Hippocampal formation (tissue), 2 donors: ENCODE results near the gene LRCOL1.

Source experiments
- DNase-seq, 2 donors: peaks; one replicate each; lab custom pipeline; 2025; lab: John Stamatoyannopoulos, UW

Gene LRCOL1

DNA sequence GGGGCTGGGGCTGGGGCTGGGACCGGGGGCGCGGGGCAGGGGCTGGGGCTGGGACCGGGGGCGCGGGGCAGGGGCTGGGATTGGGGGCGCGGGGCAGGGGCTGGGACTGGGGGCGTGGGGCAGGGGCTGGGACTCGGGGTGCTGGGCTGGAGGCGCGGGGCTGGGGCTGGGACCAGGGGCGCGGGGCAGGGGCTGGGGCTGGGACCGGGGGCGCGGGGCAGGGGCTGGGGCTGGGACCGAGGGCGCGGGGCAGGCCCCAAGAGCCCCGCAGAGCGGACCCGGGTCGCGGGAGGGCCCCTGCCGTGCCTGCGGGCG, 8.6 kb upstream of the LRCOL1 start:
- no peak for DNase-seq

DNA sequence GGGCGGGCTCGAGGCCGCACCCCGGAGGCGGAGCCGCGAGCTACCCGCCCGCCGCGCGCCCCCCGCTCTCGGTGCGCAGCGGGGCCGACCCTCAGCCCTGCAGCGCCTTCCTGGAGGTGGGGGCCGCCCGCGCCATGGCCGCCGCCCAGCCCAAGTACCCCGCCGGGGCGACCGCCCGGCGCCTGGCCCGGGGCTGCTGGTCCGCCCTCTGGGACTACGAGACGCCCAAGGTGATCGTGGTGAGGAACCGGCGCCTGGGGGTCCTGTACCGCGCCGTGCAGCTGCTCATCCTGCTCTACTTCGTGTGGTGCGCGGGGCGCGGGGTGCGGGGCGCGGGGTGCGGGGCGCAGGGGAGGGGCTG, 8.3 kb upstream of the LRCOL1 start, which contains the start of gene P2RX2:
Gene P2RX2, plus strand, starts transcription at position 94 of the 361 bp plus-strand sequence. Its CDS starts 41 bp downstream, at position 135.
- no peak for DNase-seq

DNA sequence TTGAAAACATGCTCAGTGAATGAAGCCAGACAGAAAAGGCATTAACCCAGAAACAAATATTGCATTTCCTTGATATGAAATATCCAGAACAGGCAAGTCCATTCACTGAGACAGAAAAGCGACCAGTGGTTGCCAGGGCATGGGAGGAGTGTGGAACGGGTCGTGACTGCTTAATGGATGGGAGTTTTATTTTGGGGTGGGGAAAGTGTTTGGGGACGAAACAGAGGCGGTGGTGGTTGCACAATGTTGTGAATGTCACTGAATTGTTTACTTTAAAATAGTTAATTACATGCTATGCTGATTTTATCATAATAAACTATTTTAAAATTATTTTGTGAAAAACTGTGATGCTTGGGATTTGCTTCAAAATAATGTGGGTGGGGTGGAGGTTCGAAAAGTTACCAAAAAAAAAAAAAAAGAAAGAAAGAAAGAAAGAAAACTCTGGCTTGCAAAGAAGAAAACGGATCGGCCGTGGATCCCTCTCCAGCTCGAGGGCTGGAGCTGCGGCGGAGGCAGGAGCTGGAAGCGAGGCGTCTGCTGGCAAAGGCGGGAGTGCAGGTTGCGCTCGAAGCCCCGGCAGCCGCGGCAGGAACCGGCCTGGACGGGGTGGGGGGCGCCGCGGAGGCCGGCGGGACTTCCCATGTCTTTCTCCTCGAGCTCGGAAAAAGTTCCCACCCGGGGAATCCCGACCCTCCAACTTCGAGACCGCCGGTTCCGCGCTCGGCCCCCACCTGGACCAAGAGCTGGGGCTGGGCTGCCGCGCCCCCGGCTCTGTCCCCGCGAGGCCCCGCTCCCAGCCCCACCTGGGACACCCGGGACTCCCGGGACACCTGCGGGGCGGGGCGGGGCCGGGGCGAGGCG, 7.7 kb upstream of the LRCOL1 start:
- DNase-seq = no peak

DNA sequence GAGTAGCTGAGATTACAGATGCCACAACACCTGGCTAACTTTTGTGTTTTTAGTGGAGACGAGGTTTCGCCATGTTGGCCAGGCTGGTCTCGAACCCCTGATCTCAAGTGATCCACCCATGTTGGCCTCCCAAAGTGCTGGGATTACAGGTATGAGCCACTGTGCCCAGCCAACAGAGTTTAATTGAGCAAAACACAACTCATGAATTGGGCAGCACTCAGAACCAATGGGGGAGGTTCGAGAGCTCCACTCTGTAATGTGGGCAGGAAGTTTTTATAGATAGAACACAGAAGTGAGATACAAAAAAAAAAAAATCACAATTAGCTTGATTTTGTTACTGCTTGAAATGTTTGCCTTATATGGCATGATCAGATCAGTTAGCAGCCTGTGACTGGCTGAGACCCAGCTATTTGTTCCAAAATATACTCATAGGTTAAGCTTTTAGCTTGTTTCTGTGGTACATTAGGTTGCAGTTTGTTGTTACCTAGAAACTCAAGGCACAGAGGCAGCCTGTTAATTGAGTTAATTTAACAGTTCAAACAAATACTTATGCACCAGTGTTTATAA, 6.8 kb upstream of the LRCOL1 start:
- DNase-seq = no peak

DNA sequence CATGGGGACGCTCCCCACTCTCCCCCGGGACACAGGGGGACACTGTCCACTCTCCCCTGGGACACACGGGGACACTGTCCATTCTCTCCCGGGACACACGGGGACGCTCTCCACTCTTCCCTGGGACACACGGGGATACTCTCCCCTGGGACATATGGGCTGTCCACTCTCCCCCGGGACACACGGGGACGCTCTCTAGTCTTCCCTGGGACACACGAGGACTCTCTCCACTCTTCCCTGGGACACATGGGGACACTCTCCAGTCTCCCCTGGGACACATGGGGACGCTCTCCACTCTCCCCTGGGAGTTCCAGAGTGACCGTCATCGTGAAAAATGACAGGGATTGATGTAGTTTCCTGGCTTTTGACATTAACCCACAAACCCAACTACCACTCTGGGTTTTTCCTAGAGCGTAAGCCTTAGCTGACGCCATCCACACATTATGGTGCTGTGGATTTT, 5.2 kb upstream of the LRCOL1 start:
- DNase-seq = no peak

DNA sequence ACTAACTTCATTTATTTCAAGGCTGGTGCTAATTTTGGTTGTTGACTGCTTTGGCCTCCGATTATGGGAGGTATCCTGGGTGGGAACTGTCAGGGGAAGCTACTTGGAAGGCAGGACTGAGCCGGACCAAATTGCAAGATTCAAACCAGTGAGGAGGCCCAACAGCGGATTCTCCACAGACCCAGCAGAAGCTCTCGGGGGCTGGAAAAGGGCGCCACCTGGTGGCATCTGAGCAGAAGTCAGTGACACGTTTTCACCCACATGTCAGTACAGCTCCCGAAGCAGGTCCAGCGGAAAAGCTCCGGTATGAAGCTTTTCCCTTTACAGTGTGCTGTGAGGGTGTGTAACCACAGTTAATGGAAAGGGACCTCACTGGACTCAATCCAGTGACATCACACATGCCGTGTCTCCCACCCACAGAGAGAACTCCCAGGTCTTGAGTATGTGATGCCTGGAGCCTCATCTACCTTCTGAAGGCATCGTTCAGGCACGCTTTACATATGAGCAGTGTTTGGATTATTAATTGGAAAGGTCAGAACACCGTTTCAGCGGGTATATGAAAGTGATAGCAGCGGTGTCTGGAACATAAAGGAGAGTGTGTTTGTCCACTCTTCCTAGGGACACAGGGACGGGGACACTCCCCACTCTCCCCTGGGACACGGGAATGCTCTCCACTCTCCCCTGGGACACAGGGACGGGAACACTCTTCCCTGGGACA, 4.6 kb upstream of the LRCOL1 start:
- DNase-seq = peak; percentile 57 to 70

DNA sequence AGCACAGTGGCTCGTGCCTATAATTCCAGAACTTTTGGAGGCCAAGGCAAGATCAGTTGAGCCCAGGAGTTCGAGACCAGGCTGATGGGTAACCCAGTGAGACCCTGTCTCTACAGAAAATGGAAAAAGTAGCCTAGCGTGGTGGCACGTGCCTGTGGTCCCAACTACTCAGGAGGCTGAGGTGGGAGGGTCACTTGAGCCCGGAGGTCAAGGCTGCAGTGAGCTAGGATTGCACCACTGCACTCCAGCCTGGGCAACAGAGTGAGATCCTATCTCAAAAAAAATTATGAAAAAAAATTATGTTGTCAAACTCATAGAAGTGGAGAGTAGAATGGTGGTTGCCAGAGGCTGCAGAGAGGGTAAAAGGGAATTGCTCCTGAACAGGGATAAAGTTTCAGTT, 3.6 kb upstream of the LRCOL1 start:
- DNase-seq = no peak

DNA sequence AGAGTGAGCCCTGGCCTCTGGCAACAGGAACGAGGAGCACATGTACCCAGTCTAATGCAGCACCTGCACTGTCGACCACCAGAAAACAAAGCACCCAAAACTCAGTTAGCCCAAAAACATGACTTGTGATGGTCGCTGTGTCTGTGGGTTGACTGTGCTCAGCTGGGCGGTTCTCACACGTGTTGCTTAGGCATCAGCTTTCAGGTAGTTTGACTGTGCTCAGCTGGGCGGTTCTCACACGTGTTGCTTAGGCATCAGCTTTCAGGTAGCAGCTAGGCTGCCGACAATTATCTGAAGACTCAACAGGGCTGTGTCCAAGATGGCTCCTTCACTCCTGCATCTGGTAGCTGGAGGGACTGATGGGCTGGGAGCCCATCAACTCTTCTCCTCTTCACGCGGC, 1.2 kb upstream of the LRCOL1 start:
- no peak for DNase-seq

DNA sequence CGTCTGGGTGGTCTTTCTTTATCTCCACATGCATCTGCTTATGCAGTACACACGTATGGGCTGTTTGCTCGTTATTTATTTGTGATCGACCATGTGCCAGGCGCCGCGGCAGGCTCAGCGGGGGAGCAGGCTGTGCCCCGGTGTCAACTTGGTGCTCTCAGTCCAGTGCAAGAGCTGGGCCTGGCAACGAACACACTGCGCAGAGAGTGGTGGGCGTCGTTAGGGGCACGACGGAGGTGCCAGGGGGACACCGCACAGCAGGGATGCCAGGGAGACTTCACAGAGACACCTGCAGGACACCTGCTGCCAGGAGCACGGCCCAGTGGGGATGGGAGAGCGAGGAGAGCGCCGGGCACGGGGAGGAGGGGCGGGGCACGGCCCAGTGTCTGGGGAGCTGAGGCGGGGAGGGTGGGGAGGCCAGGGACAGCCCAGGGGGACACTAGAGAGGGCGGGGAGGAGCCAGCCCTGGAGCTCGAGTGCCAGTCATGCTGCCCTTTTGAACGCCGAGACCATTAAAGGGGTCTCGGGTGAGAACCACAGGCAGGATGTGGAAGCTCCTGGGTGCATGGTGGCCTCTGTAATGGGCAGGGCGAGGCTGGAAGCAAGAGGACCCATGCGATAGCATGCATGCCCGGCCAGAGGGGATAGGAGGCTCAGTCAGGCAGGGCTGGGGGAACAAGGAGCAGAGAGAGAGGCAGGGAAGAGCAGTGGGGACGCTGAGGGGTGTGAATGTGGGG, 652 bp upstream of the LRCOL1 start:
- DNase-seq = no peak

DNA sequence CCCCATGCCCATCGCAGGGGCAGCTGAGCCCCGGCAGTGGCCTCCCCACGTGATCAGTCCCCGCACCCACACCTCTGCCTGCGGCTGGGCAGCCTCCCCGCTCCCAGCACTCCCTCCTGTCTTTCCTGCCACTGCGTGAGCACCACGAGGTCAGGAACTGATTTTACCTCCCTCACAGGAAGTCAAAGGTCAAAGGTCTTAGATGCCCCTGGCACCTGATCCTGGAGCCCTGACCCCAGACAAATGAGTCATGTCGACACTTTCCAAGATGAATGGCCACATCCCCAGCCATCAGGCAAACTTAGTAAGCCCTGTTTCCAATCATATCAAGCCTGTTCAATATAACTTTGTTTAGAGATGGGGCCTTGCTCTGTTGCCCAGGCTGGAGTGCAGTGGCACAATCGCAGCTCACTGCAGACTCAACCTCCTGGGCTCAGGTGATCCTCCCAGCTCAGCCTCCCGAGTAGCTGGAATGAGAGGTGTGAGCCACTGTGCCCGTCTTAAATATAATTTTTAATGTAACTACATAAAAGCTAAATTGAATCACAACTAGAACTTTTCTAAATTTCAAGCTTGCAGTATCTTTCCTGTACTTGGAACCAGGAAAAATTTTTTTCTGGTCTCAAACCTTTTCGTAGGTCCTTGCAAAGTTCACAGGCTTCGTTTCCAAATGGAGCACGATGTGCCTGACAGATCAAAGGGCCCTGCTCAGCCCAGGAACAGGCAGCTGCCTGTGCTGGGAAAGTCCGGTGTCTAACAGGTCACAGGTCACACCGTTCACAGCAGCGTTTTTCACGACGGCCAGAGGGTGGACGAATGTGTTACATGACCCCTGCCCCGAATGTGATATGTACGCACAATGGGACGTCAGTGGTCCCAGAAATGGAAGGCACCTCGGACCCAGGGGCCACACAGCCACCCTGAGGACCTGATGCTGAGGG, 1.9 kb downstream of the LRCOL1 start:
- no peak for DNase-seq

DNA sequence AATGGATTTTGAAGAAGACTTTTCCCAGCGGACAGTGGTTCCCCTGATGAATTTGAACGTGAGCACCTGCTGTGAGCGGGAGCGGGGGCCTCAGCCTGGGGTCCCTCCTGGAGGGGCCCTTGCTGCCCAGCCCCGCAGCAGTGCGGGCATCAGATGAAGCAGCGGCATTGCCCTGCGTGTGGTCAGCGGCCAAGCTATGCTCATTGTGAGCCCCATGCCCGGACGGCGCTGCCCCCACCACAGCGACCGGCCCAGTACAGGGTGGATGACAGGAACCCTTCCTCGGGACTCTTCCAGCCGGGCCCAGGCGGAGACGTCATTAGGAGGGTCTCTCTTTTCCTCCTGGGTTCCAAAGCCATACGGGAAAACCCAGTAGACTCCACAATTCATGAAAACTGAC, 3.5 kb downstream of the LRCOL1 start:
- no peak for DNase-seq

DNA sequence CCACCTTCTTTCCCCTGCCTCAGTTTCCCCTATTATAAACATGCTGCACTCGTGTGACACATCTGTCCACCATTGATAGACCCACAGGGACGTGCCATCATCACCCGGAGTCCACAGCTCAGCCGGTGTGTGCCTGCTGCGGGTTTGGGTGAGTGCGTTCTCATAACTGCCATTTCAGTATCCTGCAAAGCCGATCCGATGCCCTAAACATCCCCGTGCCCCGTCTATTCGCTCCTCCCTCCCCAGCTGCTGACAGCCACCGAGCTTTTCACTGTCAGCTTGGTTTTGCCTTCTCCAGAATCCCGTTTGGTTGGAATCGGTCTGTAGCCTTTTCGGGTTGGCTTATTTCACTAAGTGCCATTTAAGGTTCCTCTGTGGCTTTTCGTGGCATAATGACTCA, 3.9 kb downstream of the LRCOL1 start:
- no peak for DNase-seq

DNA sequence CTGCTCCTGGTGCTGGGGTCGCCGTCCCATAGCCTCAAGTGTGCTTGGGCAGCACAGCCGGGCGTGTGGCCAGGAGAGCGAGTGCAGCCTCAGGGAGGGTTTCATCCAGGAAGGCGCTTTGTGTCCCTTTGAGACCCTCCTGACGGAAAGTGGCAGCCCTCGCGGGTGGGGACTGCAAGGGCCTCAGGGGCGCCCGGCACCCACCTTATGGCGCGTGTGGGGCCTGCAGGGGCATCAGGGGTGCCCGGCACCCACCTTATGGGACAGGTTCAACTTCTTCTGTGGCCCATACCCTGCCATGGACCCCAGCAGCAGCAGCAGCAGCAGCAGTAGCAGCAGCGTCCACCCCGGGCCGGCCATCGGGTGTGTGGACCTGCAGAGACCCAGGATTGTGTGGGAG, 4.5 kb downstream of the LRCOL1 start:
- no peak for DNase-seq

DNA sequence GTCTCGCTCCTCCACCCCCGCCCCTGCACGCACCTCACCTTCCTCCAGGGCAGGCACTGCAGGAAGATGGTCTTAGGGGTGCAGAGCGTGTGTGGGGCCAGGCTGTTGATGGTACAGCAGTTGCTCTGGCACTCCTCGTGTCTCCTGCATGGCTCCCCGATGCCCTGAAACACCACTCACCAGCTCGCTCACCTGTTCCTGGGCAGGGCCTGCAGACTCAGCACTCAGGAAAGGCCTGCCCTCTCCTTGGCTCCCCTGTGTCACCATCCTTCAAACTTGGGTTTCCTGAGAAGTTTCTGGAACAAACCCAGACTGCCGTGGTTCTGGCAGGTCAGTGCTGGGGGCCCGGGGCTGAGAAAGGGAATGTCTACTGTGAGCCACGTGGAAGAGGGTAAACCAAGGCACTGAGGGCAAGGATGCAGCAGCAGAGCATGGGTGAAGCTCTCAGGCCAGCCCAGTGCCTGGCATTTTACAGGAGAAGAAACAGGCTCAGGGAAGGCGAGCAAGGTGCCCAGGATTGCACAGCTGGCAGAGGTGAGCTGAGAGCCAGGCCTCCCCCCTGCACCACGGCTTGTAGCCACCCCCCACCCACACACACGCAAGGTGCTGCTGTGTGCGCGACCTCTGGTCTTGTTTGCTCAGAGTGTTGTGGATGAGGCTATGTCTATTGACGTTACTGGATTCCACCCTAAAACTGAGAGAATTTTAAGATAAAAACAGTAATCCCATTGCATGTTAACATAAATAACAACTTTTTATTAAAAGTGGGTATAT, 5.5 kb downstream of the LRCOL1 start:
- no peak for DNase-seq

DNA sequence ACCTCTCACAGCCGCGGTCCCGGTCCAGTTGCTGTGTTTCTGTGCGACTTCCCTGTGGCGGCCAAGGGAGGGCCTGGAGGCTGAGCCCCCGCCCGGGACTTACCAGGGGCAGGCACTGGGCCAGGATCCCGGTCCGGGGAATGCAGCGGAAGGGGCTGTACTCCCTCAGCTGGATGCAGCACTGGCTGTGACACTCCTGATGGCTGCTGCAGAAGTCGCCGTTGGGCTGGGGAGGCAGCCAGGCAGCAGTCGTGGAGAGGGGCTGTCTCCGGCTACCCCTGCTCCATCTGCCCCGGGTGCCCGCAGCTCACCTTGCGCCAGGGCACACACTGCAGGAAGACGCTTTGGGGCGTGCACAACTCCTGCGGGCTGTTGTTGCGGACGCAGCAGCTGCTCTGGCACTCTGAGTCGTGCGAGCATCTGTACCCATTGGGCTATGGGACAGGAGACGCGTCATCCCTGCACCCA, 6.2 kb downstream of the LRCOL1 start:
- DNase-seq = no peak

DNA sequence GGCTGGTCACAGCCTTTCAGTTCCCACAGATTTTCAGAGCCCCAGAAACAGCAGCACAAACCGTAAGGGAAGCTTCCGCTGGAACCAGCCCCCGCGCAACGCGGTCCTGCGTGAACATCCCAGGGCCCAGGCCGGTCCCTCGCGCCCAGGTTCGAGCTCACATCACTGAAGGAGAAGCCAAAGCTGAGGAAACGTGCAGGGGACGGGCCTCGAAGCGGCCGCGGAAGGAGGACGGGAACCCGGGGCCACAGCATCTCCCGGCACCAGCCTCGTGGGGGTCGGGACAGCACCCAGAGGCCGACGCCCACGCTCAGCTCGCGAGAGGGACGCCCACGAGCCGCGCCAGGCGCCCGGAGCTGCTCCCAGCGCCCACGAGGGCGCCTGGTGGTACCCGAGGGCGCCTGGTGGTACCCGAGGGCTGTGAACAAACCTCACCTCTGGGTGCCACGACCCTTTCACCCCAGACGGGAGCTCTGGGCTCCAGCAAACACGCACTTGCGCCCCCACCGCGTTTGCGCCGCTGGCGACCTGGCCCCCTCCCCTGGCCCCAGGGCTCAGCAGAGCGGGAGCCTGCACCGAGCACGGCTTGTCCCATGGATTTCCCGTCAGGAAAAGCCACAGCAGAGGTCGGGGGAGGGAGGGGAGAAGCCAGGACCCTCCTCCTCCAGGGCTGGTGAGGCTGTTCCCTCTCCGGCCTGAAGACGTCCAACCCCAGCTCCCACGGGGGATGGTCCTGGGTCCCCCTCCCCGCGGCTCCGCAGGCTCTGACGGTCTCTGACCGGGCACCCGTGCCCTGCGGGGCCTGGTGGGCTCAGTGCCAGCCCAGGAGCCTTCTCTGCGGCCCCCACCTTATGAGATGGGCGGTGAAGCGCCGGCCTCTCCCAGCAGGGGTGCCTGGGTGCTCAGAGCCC, 6.9 kb downstream of the LRCOL1 start:
- DNase-seq = no peak

DNA sequence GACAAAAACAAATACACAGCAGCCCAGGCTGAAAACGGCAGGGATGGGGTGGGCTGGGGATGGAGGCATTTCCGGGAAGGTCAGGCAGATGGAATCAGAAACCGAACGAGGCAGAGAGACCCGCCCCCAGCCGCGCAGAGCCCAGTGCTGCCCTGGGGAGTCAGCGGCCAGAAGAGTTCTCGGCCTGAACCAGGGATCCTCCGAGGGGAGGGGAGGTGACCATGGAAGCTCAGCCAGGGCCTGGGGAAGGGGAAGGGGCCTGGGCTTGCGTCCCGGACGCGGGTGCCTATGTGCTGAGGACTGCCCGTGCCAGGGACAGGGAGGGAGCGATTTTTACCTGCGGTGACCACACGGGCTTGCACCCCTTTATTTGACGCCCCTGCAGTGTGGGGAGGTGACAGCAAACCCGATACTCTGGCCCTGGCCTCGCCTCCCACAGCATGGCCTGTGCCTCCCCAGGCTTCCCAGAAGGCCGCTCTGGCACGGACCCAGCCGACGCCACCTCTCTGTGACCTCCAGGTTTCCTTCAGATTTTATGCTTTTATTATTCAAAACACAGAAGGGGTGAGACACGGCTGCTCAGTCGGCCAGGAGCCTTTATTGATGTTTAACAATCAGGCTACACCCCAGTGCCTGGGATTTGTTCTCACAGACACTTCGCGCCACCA, 7.7 kb downstream of the LRCOL1 start:
- no peak for DNase-seq

DNA sequence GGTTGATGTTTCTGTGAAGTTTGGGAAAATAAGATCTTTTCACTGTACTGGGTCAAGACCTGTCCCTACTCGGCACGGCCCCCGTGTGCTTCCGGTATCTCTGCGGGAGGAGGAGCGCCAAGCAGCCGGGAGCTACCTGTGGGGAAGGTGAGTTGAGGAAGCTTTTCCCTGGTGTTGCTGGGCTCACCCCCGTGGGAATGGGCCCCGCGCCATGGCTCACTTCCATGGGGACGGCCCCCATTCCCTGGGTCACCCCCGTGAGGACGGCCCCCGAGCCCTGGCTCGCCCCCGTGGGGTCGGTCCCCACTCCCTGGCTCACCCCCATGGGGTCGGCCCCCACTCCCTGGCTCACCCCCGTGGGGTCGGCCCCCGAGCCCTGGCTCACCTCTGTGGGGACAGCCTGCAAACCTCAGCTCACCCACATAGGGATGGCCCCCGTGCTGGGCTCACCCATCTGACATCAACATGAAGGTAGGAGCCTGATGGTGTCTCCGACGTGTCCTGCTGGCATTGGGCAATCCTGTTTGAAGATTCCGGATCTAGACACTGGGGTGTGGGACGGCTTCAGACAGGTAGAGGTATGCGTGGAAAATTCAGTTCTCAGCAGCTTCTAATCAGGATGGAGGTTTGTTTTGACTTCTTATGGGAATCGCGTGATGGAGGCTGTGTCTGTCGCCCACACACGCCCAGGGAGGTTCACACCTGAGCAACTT, 9.1 kb downstream of the LRCOL1 start:
- DNase-seq = no peak
